Breast epithelium (tissue), 4 donors: ENCODE results near the gene KLHL18. TPM values are rescaled to one million over a fixed set of nuclear protein-coding genes. Genes with fewer than 3 reads are reported as not detected.

Experiments
- DNase-seq, 2 donors: peaks; one replicate each; pipeline ENCODE4 v3.0.0-alpha.2; 2019; ENCODE audit warnings: low spot score in 2 of 2
- H3K27ac ChIP-seq, 2 donors: fragments of 200-600 bp; sonication (generic) in 1 of 2; one replicate each; pipeline ENCODE4 v1.5.1; 2016 to 2019; ENCODE audit warnings: mild to moderate bottlenecking in 1 of 2
- H3K27me3 ChIP-seq, 2 donors: fragments of 200-600 bp; sonication (generic) in 1 of 2; one replicate each; pipeline versions ENCODE4 v1.5.1 to v1.6.0; 2017 to 2019; ENCODE audit warnings: control low read depth in 1 of 2, mild to moderate bottlenecking in 1 of 2
- H3K36me3 ChIP-seq: fragments of 200-600 bp; one replicate; pipeline ENCODE4 v1.5.1; 2019
- H3K4me1 ChIP-seq, 2 donors: fragments of 200-600 bp; sonication (generic); one replicate each; pipeline ENCODE4 v1.5.1; 2016 to 2019; ENCODE audit warnings: control low read depth in 1 of 2
- H3K4me3 ChIP-seq, 3 donors: fragments of 200-600 bp; sonication (generic); 1 replicate in 2 of 3; 2 replicates in 1 of 3; pipeline ENCODE4 v1.5.1; 2016 to 2019; ENCODE audit warnings: mild to moderate bottlenecking in 3 of 3, moderate library complexity in 2 of 3
- H3K9me3 ChIP-seq, 2 donors: fragments of 200-600 bp; sonication (generic) in 1 of 2; one replicate each; pipeline ENCODE4 v1.5.1; 2016 to 2019; ENCODE audit warnings: control low read depth in 1 of 2
- POLR2A ChIP-seq: fragments of 450-650 bp; IDR thresholded peaks from one replicate; pipeline ENCODE4 v1.6.1; 2016; ENCODE audit warnings: antibody characterized with exemption, mild to moderate bottlenecking, moderate library complexity
- POLR2AphosphoS5 ChIP-seq, 3 donors: sonication (generic); formaldehyde crosslinking; IDR thresholded peaks; one replicate each; pipeline ENCODE4 v1.6.1; 2017; ENCODE audit warnings: antibody characterized with exemption in 3 of 3
- intact Hi-C: fragments of 100-400 bp; cut with DNase I; formaldehyde crosslinking; loops from one replicate; pipeline ENCODE4 v1.15.1; 2023; ENCODE audit warnings: low total_unique reads
- total RNA-seq, 3 donors: library from RNA; depleted of rRNA; stranded (reverse); fragments of >200 nt; gene quantifications; one replicate each; pipeline ENCODE4 v1.1.0, GENCODE V29; 2016
- TF ChIP-seq, protein P1 (sequence below), 3 donors: fragments of 450-650 bp; IDR thresholded peaks; one replicate each; pipeline ENCODE4 v1.5.1; 2016 to 2017; ENCODE audit warnings: antibody characterized with exemption in 3 of 3, mild to moderate bottlenecking in 3 of 3, moderate library complexity in 3 of 3

Gene KLHL18
- total RNA-seq, 3 donors from 2014 or later = 12.5 to 14.5 (median 14.1) TPM

DNA sequence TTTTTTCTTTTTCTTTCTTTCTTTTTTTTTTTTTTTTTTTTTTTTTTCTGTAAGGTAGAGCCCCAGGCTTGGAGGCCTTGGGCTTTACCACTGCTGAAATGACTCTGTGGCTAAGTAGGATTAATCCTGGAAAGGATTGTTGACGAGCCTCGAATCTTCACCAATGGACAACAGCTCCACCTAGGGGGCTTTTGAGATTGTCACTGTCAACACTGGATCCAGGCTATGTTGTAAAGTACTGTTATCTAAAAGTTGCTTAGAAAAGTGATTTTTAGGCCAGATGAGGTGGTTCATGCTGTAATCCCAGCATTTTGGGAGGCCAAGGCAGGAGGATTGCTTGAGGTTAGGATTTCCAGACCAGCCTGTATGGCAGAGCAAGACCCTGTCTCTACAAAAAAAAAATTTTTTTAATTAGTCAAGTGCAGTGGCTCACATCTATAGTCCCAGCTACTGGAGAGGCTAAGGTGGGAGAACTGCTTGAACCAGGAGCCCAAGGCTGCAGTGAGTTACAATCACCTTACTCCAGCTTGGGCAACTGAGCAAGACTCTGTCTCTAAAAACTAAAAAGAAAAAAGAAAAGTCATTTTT, 41.6 kb downstream of the KLHL18 start:
- Histone ChIP-seq H3K27me3 (no peaks in the 10 kb centered on the region), H3K4me1 (peaks cover 0 to 5% of the 10 kb centered on the region in 2 donors), H3K4me3 (no peak overlapping the region), H3K9me3 (no peaks in the 10 kb centered on the region), H3K36me3 (no peaks in the 10 kb centered on the region), H3K27ac (no peak overlapping the region)
- intact Hi-C loops = no loop called here
- peak in 1 of 2 donors; percentile 44 for DNase-seq
- TF ChIP-seq POLR2AphosphoS5 (IDR thresholded peaks at IDR 0.05) (no peak), POLR2A (no peak)
- TF ChIP-seq, protein P1, sequence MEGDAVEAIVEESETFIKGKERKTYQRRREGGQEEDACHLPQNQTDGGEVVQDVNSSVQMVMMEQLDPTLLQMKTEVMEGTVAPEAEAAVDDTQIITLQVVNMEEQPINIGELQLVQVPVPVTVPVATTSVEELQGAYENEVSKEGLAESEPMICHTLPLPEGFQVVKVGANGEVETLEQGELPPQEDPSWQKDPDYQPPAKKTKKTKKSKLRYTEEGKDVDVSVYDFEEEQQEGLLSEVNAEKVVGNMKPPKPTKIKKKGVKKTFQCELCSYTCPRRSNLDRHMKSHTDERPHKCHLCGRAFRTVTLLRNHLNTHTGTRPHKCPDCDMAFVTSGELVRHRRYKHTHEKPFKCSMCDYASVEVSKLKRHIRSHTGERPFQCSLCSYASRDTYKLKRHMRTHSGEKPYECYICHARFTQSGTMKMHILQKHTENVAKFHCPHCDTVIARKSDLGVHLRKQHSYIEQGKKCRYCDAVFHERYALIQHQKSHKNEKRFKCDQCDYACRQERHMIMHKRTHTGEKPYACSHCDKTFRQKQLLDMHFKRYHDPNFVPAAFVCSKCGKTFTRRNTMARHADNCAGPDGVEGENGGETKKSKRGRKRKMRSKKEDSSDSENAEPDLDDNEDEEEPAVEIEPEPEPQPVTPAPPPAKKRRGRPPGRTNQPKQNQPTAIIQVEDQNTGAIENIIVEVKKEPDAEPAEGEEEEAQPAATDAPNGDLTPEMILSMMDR (IDR thresholded peaks at IDR 0.05) = peak; percentile 38 to 71 (median 51)

DNA sequence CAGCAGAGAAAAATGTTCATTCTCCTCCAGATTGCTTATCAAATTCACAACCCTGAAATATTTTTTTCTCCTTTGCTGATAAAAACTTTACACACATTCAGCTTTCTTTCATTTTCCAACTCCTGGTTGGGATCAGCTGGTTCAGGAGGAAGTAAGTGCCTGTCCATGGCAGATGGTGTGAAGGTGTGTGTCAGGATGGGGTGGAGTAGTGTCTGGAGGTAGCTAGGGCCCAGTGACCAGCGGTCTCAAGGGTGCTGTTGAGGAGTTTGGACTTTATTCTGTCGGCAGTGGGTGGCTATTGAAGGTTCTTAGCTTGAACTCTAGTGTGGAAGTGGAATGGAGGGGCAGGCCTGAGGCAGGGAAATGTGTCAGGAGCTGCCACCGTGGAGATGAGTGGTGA, 51.2 kb downstream of the KLHL18 start:
- Histone ChIP-seq H3K9me3 (no peaks in the 10 kb centered on the region), H3K4me3 (no peak overlapping the region), H3K27ac (no peak overlapping the region), H3K4me1 (no peaks in the 10 kb centered on the region), H3K27me3 (no peaks in the 10 kb centered on the region), H3K36me3 (peaks cover 10% of the 10 kb centered on the region)
- TF ChIP-seq POLR2AphosphoS5 (IDR thresholded peaks at IDR 0.05) (no peak), POLR2A (no peak)
- TF ChIP-seq, protein P1 (IDR thresholded peaks at IDR 0.05) = no peak
- DNase-seq = no peak
- intact Hi-C loops = no loop called here

DNA sequence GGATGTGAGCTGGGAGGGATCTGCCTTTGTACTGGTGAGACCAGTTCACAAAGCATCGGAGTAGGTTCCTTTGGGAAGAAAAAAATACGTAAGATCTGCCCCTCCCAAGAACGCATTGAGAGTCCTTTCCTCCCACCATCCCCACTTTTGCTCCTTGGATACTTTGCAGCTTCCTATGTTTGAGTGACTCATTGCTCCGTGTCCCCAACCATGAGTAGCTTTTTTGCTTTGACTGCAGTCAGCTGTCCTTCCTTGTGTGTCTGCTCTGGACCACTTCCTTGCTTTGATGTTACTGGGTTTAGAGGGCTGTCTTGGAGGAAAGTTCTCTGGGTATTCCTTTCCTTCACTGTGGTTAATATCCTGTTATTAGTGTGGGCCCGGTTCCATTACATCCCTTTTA, 54.9 kb downstream of the KLHL18 start:
- H3K4me1 ChIP-seq = no peaks in the 10 kb centered on the region
- no peak overlapping the region for H3K4me3 ChIP-seq
- peaks cover 10% of the 10 kb centered on the region for H3K36me3 ChIP-seq
- no peaks in the 10 kb centered on the region for H3K27me3 ChIP-seq
- no peak for DNase-seq
- intact Hi-C loops = no loop called here
- TF ChIP-seq, protein P1 (IDR thresholded peaks at IDR 0.05) = no peak
- no peak for TF ChIP-seq POLR2A
- TF ChIP-seq POLR2AphosphoS5 (IDR thresholded peaks at IDR 0.05) = no peak
- no peaks in the 10 kb centered on the region for H3K9me3 ChIP-seq
- no peak overlapping the region for H3K27ac ChIP-seq

DNA sequence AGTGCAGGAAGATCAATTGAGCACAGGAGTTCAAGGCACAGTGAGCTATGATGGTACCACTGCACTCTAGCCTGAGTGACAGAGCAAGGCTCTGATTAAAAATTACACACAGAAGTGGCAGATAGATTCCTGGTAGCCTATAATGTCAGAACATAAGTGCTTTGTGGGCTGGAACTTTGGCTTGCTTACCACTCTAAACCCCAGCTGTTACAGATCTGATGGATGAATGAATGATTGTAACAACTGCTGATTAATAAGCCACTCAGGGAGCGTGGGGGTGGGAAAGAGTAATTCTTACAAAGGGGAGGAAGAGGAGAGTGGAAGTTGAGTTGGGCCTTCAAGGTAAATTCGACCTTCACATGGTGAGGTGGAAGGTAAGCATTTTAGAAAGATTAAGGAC, 57.2 kb downstream of the KLHL18 start:
- H3K4me3 ChIP-seq = no peak overlapping the region
- no peak overlapping the region for H3K27ac ChIP-seq
- DNase-seq = no peak
- no peaks in the 10 kb centered on the region for H3K9me3 ChIP-seq
- H3K27me3 ChIP-seq = no peaks in the 10 kb centered on the region
- H3K36me3 ChIP-seq = peaks cover 16% of the 10 kb centered on the region
- no peaks in the 10 kb centered on the region for H3K4me1 ChIP-seq
- intact Hi-C loops = no loop called here
- TF ChIP-seq, protein P1 (IDR thresholded peaks at IDR 0.05) = no peak
- TF ChIP-seq POLR2AphosphoS5 (IDR thresholded peaks at IDR 0.05) (no peak), POLR2A (no peak)

DNA sequence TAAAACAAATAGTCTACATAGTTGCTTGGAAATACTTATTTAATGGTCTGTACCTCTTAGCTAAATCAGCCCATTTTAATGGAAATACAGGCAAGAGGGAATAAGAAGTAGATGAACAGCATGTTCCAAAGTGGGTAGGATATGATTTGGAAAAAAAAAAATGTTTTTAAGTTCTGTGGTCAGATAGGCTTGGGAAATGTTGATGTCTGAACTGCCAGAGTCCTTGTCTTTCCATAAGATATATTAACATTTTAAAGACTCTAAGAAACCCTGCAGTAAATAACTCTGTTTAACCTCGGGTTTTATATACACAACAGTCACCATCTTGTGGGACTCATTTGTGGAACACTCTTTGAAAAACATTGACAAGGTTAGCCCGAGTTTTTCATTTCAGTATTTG, 58.1 kb downstream of the KLHL18 start:
- intact Hi-C loops = no loop called here
- no peaks in the 10 kb centered on the region for H3K9me3 ChIP-seq
- no peaks in the 10 kb centered on the region for H3K27me3 ChIP-seq
- no peaks in the 10 kb centered on the region for H3K4me1 ChIP-seq
- H3K4me3 ChIP-seq = no peak overlapping the region
- TF ChIP-seq, protein P1 (IDR thresholded peaks at IDR 0.05) = no peak
- TF ChIP-seq POLR2AphosphoS5 (IDR thresholded peaks at IDR 0.05) (no peak), POLR2A (no peak)
- H3K36me3 ChIP-seq = peaks cover 16% of the 10 kb centered on the region
- no peak for DNase-seq
- H3K27ac ChIP-seq = no peak overlapping the region
